Activated CD8-positive, alpha-beta T cell treated with anti-CD3 and anti-CD28 coated beads for 36 hours (primary cell): ENCODE results near the gene UTP14C. TPM values are rescaled to one million over a fixed set of nuclear protein-coding genes. Genes with fewer than 3 reads are reported as not detected.
"Not testable (repeated sequence)": the region's sequence is repeated elsewhere in the genome, so short reads cannot be mapped to it uniquely, and the experiment has no call there.

Experiments used
- ATAC-seq: fragments of 200-7000 bp; cut with Tn5 transposase; one replicate; pipeline ENCODE4 v1.10.0; 2021; ENCODE audit warnings: mild to moderate bottlenecking, moderate library complexity
- CTCF ChIA-PET: fragments of 350-600 bp; sonication (Branson Sonifier 250); formaldehyde crosslinking; loops from one replicate; lab custom pipeline; 2021; ENCODE audit warnings: antibody characterized with exemption; lab: Charles Lee
- POLR2A ChIA-PET: fragments of 350-600 bp; sonication (Branson Sonifier 250); formaldehyde crosslinking; loops from one replicate; lab custom pipeline; 2021; ENCODE audit warnings: antibody characterized with exemption; lab: Charles Lee
- DNase-seq: peaks from one replicate; pipeline ENCODE4 v3.0.0-alpha.2; 2020
- H3K27ac Mint-ChIP-seq: one replicate; pipeline ENCODE4 v1.8.0; 2021; ENCODE audit warnings: mild to moderate bottlenecking, mixed read lengths
- H3K27me3 Mint-ChIP-seq: one replicate; pipeline ENCODE4 v1.8.0; 2021; ENCODE audit warnings: mixed read lengths
- H3K36me3 Mint-ChIP-seq: one replicate; pipeline ENCODE4 v1.8.0; 2021; ENCODE audit warnings: low read depth, mixed read lengths
- H3K4me1 Mint-ChIP-seq: one replicate; pipeline ENCODE4 v1.8.0; 2021; ENCODE audit warnings: low read depth, mixed read lengths
- H3K4me3 Mint-ChIP-seq: one replicate; pipeline ENCODE4 v1.8.0; 2021; ENCODE audit warnings: mild to moderate bottlenecking, moderate library complexity, mixed read lengths
- H3K9me3 Mint-ChIP-seq: one replicate; pipeline ENCODE4 v1.8.0; 2021; ENCODE audit warnings: mixed read lengths
- CTCF ChIP-seq: fragments of 200-600 bp; IDR thresholded peaks from one replicate; pipeline ENCODE4 v1.8.0; 2022; ENCODE audit warnings: antibody characterized with exemption, mild to moderate bottlenecking
- intact Hi-C: fragments of 100-400 bp; cut with micrococcal nuclease; formaldehyde crosslinking; loops from one replicate; pipeline ENCODE4 v1.10.0; 2022
- total RNA-seq, 2 experiments: library from RNA; stranded (reverse); gene quantifications; one replicate each; pipeline ENCODE4 v1.2.3, GENCODE V29; 2021

The UTP14C gene
- total RNA-seq, 2 experiments from 2014 or later = 7.2 to 7.3 TPM

GRCh38 chr13:52026246-52026626 is 1.7 kb downstream of the UTP14C start:
- CTCF ChIA-PET = no interaction called here
- no peak for ATAC-seq
- H3K4me1 Mint-ChIP-seq = peaks cover 17% of the 10 kb centered on the region
- peaks cover 9% of the 10 kb centered on the region for H3K9me3 Mint-ChIP-seq
- no peak overlapping the region for H3K27ac Mint-ChIP-seq
- H3K27me3 Mint-ChIP-seq = no peaks in the 10 kb centered on the region
- intact Hi-C loops = no loop called here
- POLR2A ChIA-PET = no interaction called here
- no peak for TF ChIP-seq CTCF
- DNase-seq = no peak
- no peak overlapping the region for H3K4me3 Mint-ChIP-seq
- peaks cover 76% of the 10 kb centered on the region for H3K36me3 Mint-ChIP-seq

GRCh38 chr13:52027832-52028231 is 3.3 kb downstream of the UTP14C start:
- Mint-ChIP-seq H3K4me3 (no peak overlapping the region), H3K36me3 (peaks cover 66% of the 10 kb centered on the region), H3K4me1 (peaks cover 23% of the 10 kb centered on the region), H3K27ac (no peak overlapping the region), H3K27me3 (no peaks in the 10 kb centered on the region), H3K9me3 (peaks cover 10% of the 10 kb centered on the region)
- no peak for TF ChIP-seq CTCF
- DNase-seq = no peak
- ATAC-seq = no peak
- POLR2A ChIA-PET = interaction anchor here (1.1 kb wide), 1 partner anchor 42 kb away, joined by 3 read pairs; no protein-coding TSS in a partner anchor
- CTCF ChIA-PET = no interaction called here
- intact Hi-C loops = no loop called here

GRCh38 chr13:52029569-52029968 is 5.1 kb downstream of the UTP14C start:
- no peak for ATAC-seq
- POLR2A ChIA-PET = no interaction called here
- peaks cover 10% of the 10 kb centered on the region for H3K9me3 Mint-ChIP-seq
- no peaks in the 10 kb centered on the region for H3K27me3 Mint-ChIP-seq
- no peak for TF ChIP-seq CTCF
- H3K4me3 Mint-ChIP-seq = no peak overlapping the region
- CTCF ChIA-PET = interaction anchor here (1.2 kb wide), 1 partner anchor 16 kb away, joined by 3 read pairs; no protein-coding TSS in a partner anchor
- peaks cover 56% of the 10 kb centered on the region for H3K36me3 Mint-ChIP-seq
- H3K4me1 Mint-ChIP-seq = peaks cover 23% of the 10 kb centered on the region
- H3K27ac Mint-ChIP-seq = no peak overlapping the region
- intact Hi-C loops = no loop called here
- no peak for DNase-seq

GRCh38 chr13:52030401-52030800 is 5.9 kb downstream of the UTP14C start:
- intact Hi-C loops, H3K27ac Mint-ChIP-seq, H3K4me3 Mint-ChIP-seq, DNase-seq, H3K27me3 Mint-ChIP-seq, ATAC-seq: not testable (repeated sequence)
- ChIA-PET POLR2A (interaction anchor here (1.0 kb wide), 1 partner anchor 82 kb away, joined by 3 read pairs; no protein-coding TSS in a partner anchor), CTCF (interaction anchor here (1.2 kb wide), 1 partner anchor 17 kb away, joined by 3 read pairs; no protein-coding TSS in a partner anchor)
- peaks cover 10% of the 10 kb centered on the region for H3K9me3 Mint-ChIP-seq
- peaks cover 48% of the 10 kb centered on the region for H3K36me3 Mint-ChIP-seq
- H3K4me1 Mint-ChIP-seq = peaks cover 21% of the 10 kb centered on the region

GRCh38 chr13:52033039-52033438 is 8.5 kb downstream of the UTP14C start:
- Mint-ChIP-seq H3K27me3 (no peaks in the 10 kb centered on the region), H3K4me1 (peaks cover 6% of the 10 kb centered on the region), H3K36me3 (peaks cover 26% of the 10 kb centered on the region), H3K9me3 (peaks cover 9% of the 10 kb centered on the region), H3K4me3 (no peak overlapping the region), H3K27ac (no peak overlapping the region)
- POLR2A ChIA-PET = interaction anchor here (1.0 kb wide), 1 partner anchor 11 kb away, joined by 3 read pairs; no protein-coding TSS in a partner anchor
- CTCF ChIA-PET = interaction anchor here (1.2 to 1.6 kb wide), 2 partner anchors 30 to 86 kb away, joined by 3 to 4 read pairs; no protein-coding TSS in a partner anchor
- no peak for TF ChIP-seq CTCF
- DNase-seq (no peak), ATAC-seq (no peak)
- intact Hi-C loops = no loop called here
